DOHH2 (cell line): ENCODE data around the gene GNAS-AS1.

Experiments
- H3F3A ChIP-seq: fragments of 200-600 bp; sonication (generic), shearing (Covaris generic); 2 replicates; pipeline ENCODE4 v1.6.0; 2016; ENCODE audit warnings: antibody characterized with exemption, mild to moderate bottlenecking; ENCODE audit not compliant: control insufficient read depth, insufficient read depth
- H3K27ac ChIP-seq: fragments of 200-600 bp; sonication (generic); 2 replicates; pipeline ENCODE4 v1.5.1; 2014; ENCODE audit warnings: low read depth, mild to moderate bottlenecking, low read length, moderate library complexity
- H3K27me3 ChIP-seq: fragments of 200-600 bp; sonication (generic); 2 replicates; pipeline ENCODE4 v1.6.1; 2014; ENCODE audit warnings: mild to moderate bottlenecking, low read length, mixed read lengths; ENCODE audit not compliant: control insufficient read depth
- H3K36me3 ChIP-seq: fragments of 200-600 bp; sonication (generic); 2 replicates; pipeline ENCODE4 v1.6.1; 2014; ENCODE audit warnings: mild to moderate bottlenecking, low read length, moderate library complexity, mixed read lengths; ENCODE audit not compliant: control insufficient read depth
- H3K4me1 ChIP-seq: fragments of 200-600 bp; sonication (generic); 2 replicates; pipeline ENCODE4 v1.6.1; 2014; ENCODE audit warnings: mild to moderate bottlenecking, low read length, mixed read lengths; ENCODE audit not compliant: control insufficient read depth
- H3K4me2 ChIP-seq: fragments of 200-600 bp; sonication (generic); 2 replicates; pipeline ENCODE4 v1.6.0; 2014; ENCODE audit warnings: mild to moderate bottlenecking, low read length, moderate library complexity
- H3K4me3 ChIP-seq: fragments of 200-600 bp; sonication (generic); 2 replicates; pipeline ENCODE4 v1.5.1; 2014; ENCODE audit warnings: mild to moderate bottlenecking, low read length, mixed read lengths
- H3K79me2 ChIP-seq: fragments of 200-600 bp; sonication (generic); 2 replicates; pipeline ENCODE4 v1.6.1; 2014; ENCODE audit warnings: mild to moderate bottlenecking, low read length, mixed read lengths; ENCODE audit not compliant: control insufficient read depth
- H3K9me2 ChIP-seq: fragments of 200-600 bp; sonication (generic); replicated peaks from 2 replicates; pipeline ENCODE4 v1.6.1; 2014; ENCODE audit warnings: mild to moderate bottlenecking, low read length, mixed read lengths; ENCODE audit not compliant: control insufficient read depth
- H3K9me3 ChIP-seq: fragments of 200-600 bp; sonication (generic); 2 replicates; pipeline ENCODE4 v1.6.1; 2014; ENCODE audit warnings: antibody characterized with exemption, low read length, mixed read lengths; ENCODE audit not compliant: control insufficient read depth, insufficient read depth
- H4K20me1 ChIP-seq: fragments of 200-600 bp; sonication (generic); 2 replicates; pipeline ENCODE4 v1.6.0; 2014; ENCODE audit warnings: low read depth, mild to moderate bottlenecking, antibody characterized with exemption, low read length, moderate library complexity; ENCODE audit not compliant: control insufficient read depth, insufficient read depth
- CTCF ChIP-seq: fragments of 200-600 bp; sonication (generic); IDR thresholded peaks from one replicate; pipeline ENCODE4 v1.5.1; 2014; ENCODE audit warnings: antibody characterized with exemption, mild to moderate bottlenecking, low read depth, low read length; ENCODE audit not compliant: poor library complexity, severe bottlenecking
- EZH2phosphoT487 ChIP-seq: fragments of 200-600 bp; sonication (generic); IDR thresholded peaks from 2 replicates; pipeline ENCODE4 v1.6.1; 2017; ENCODE audit warnings: borderline replicate concordance, mild to moderate bottlenecking, antibody characterized with exemption, low read length, moderate library complexity, mixed read lengths

Gene GNAS-AS1

GRCh38 chr20:58880441-58880840 lies 29.7 kb upstream of the GNAS-AS1 start:
- Histone ChIP-seq H3K4me3 (no peak overlapping the region), H3K4me2 (no peak overlapping the region), H3K4me1 (no peaks in the 10 kb centered on the region), H3K9me2 (no peaks in the 10 kb centered on the region), H3K27ac (no peak overlapping the region), H3K79me2 (no peaks in the 10 kb centered on the region), H3K36me3 (no peaks in the 10 kb centered on the region), H3F3A (no peaks in the 10 kb centered on the region), H3K9me3 (no peaks in the 10 kb centered on the region), H4K20me1 (no peaks in the 10 kb centered on the region), H3K27me3 (0 out of 2 replicates have a peak, but pooled peaks cover 4% of the 10 kb centered on the region)
- TF ChIP-seq CTCF (no peak), EZH2phosphoT487 (no peak)

- H3K4me3 ChIP-seq = no peak overlapping the region
- no peak for TF ChIP-seq CTCF
- TF ChIP-seq EZH2phosphoT487 = no peak
- H3K27ac ChIP-seq = no peak overlapping the region
- no peak overlapping the region for H3K4me2 ChIP-seq
- no peaks in the 10 kb centered on the region for H3K4me1 ChIP-seq
- no peaks in the 10 kb centered on the region for H3K36me3 ChIP-seq
- H3F3A ChIP-seq = no peaks in the 10 kb centered on the region
- 0 out of 2 replicates have a peak, but pooled peaks cover 4% of the 10 kb centered on the region for H3K27me3 ChIP-seq
- no peaks in the 10 kb centered on the region for H3K9me3 ChIP-seq
- no peaks in the 10 kb centered on the region for H4K20me1 ChIP-seq
- H3K79me2 ChIP-seq = no peaks in the 10 kb centered on the region
- no peaks in the 10 kb centered on the region for H3K9me2 ChIP-seq
These were observed 27.7 kb upstream of the GNAS-AS1 start for GRCh38 chr20:58878399-58878798.

GRCh38 chr20:58877976-58878360 lies 27.3 kb upstream of the GNAS-AS1 start:
- Histone ChIP-seq H3K4me1 (no peaks in the 10 kb centered on the region), H3K9me2 (no peaks in the 10 kb centered on the region), H3K9me3 (no peaks in the 10 kb centered on the region), H3K79me2 (no peaks in the 10 kb centered on the region), H3K36me3 (no peaks in the 10 kb centered on the region), H3K4me2 (no peak overlapping the region), H3F3A (no peaks in the 10 kb centered on the region), H3K4me3 (no peak overlapping the region), H3K27ac (no peak overlapping the region), H4K20me1 (no peaks in the 10 kb centered on the region), H3K27me3 (0 out of 2 replicates have a peak, but pooled peaks cover 4% of the 10 kb centered on the region)
- no peak for TF ChIP-seq CTCF
- no peak for TF ChIP-seq EZH2phosphoT487
